Measurements from ENCODE around the gene CYB5B. TPM values are rescaled to one million over a fixed set of nuclear protein-coding genes. Genes with fewer than 3 reads are reported as not detected.

Gene CYB5B
- total RNA-seq, 1 experiment from 2014 or later, result 242 TPM

DNA sequence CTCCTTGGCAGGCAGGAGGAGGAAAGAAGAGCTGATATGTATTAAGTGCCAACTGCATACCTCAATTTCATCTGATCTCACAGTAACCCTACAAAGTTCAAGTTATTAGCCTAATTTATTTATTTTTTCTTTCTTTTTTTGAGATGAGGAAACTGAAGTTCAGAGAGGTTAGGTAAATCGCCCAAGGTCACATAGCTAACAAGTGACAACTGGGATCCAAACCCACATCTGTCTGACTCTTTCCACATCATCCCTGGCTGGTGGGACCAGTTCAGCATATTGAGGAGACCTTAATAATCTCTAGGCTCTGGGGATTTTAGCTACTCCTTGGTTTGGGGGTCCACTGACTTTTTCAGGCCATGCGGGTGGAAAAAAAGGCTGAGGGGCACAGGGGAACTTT lies 60.9 kb downstream of the CYB5B start:
- DNase-seq (ENCODE audit: low spot score), result no peak
- intact Hi-C loops (cut with micrococcal nuclease; ENCODE audit: unreplicated experiment), result no loop called here
- H3K27me3 ChIP-seq (replicated peaks; ENCODE audit: insufficient read depth, low read depth, low read length, poor library complexity), result no peaks in the 10 kb centered on the region
- ChIA-PET CTCF (no interaction called here), POLR2A (ENCODE audit: low non-redundant PET) (no interaction called here)
- no peaks in the 10 kb centered on the region for H3K36me3 ChIP-seq (ENCODE audit: insufficient read depth, low read length, poor library complexity, severe bottlenecking)
- no TSS peak for BruUV-seq (replicated peaks)
- no peak overlapping the region for H3K27ac ChIP-seq (ENCODE audit: low read depth, low read length, poor library complexity, severe bottlenecking)
- no peak for TF ChIP-seq EZH2 (IDR thresholded peaks at IDR 0.05; ENCODE audit: borderline replicate concordance, low read depth, low read length, poor library complexity, severe bottlenecking)
- TF ChIP-seq, protein P1, sequence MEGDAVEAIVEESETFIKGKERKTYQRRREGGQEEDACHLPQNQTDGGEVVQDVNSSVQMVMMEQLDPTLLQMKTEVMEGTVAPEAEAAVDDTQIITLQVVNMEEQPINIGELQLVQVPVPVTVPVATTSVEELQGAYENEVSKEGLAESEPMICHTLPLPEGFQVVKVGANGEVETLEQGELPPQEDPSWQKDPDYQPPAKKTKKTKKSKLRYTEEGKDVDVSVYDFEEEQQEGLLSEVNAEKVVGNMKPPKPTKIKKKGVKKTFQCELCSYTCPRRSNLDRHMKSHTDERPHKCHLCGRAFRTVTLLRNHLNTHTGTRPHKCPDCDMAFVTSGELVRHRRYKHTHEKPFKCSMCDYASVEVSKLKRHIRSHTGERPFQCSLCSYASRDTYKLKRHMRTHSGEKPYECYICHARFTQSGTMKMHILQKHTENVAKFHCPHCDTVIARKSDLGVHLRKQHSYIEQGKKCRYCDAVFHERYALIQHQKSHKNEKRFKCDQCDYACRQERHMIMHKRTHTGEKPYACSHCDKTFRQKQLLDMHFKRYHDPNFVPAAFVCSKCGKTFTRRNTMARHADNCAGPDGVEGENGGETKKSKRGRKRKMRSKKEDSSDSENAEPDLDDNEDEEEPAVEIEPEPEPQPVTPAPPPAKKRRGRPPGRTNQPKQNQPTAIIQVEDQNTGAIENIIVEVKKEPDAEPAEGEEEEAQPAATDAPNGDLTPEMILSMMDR (conservative IDR thresholded peaks at IDR 0.05; ENCODE audit: low read depth, low read length), result no peak
- H3K9me3 ChIP-seq (ENCODE audit: low read depth, low read length, poor library complexity, severe bottlenecking), result no peaks in the 10 kb centered on the region
- H3K4me1 ChIP-seq (ENCODE audit: insufficient read depth, low read length, poor library complexity, severe bottlenecking), result peaks cover 8% of the 10 kb centered on the region
- H3K4me3 ChIP-seq (ENCODE audit: low read depth, low read length, poor library complexity, severe bottlenecking), result no peak overlapping the region

DNA sequence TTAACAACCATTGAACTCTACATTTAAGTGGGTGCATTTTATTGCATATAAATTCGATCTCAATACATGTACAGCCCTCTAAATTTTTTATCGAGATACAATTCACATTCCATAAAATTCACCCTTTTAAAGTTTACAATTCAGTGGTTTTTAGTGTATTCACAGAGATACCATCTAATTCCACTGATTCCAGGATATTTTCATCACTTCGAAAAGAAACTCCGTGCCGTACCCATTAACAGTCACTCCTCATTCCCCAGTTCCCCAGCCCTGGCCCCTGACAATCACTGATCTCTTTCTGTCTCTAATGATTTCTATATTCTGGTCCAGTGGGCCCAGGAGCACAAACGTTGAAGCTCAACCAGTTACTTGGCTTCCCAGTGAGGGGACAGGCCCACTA lies 61.4 kb downstream of the CYB5B start:
- Histone ChIP-seq H3K27me3 (replicated peaks; ENCODE audit: insufficient read depth, low read depth, low read length, poor library complexity) (no peaks in the 10 kb centered on the region), H3K27ac (ENCODE audit: low read depth, low read length, poor library complexity, severe bottlenecking) (no peak overlapping the region), H3K4me1 (ENCODE audit: insufficient read depth, low read length, poor library complexity, severe bottlenecking) (peaks cover 8% of the 10 kb centered on the region), H3K9me3 (ENCODE audit: low read depth, low read length, poor library complexity, severe bottlenecking) (no peaks in the 10 kb centered on the region), H3K36me3 (ENCODE audit: insufficient read depth, low read length, poor library complexity, severe bottlenecking) (no peaks in the 10 kb centered on the region), H3K4me3 (ENCODE audit: low read depth, low read length, poor library complexity, severe bottlenecking) (no peak overlapping the region)
- intact Hi-C loops (cut with micrococcal nuclease; ENCODE audit: unreplicated experiment), result no loop called here
- CTCF ChIA-PET, result no interaction called here
- no peak for DNase-seq (ENCODE audit: low spot score)
- TF ChIP-seq, protein P1 (conservative IDR thresholded peaks at IDR 0.05; ENCODE audit: low read depth, low read length), result no peak
- TF ChIP-seq EZH2 (IDR thresholded peaks at IDR 0.05; ENCODE audit: borderline replicate concordance, low read depth, low read length, poor library complexity, severe bottlenecking), result no peak
- no TSS peak for BruUV-seq (replicated peaks)
- POLR2A ChIA-PET (ENCODE audit: low non-redundant PET), result no interaction called here

DNA sequence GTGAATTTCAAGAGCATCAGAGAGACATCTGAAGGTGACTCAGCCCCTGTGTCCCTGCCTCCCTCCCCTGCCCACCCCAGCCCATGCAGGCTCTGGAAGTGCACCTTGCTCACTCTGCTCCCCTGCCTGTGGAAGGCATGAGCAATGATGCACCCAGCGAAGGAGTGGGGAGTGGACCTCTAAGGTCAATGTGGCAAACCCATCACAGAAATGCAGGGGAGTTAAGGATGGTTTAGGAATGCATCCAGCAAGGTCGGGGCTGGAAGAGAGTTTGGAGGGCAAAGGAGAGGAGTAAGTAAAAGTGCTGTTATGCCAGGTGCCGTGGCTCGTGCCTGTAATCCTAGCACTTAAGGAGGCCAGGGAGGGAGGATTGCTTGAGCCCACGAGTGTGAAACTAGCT lies 61.9 kb downstream of the CYB5B start:
- Histone ChIP-seq H3K36me3 (ENCODE audit: insufficient read depth, low read length, poor library complexity, severe bottlenecking) (no peaks in the 10 kb centered on the region), H3K27ac (ENCODE audit: low read depth, low read length, poor library complexity, severe bottlenecking) (no peak overlapping the region), H3K4me3 (ENCODE audit: low read depth, low read length, poor library complexity, severe bottlenecking) (no peak overlapping the region), H3K4me1 (ENCODE audit: insufficient read depth, low read length, poor library complexity, severe bottlenecking) (peaks cover 8% of the 10 kb centered on the region), H3K27me3 (replicated peaks; ENCODE audit: insufficient read depth, low read depth, low read length, poor library complexity) (no peaks in the 10 kb centered on the region), H3K9me3 (ENCODE audit: low read depth, low read length, poor library complexity, severe bottlenecking) (no peaks in the 10 kb centered on the region)
- TF ChIP-seq, protein P1 (conservative IDR thresholded peaks at IDR 0.05; ENCODE audit: low read depth, low read length), result no peak
- no peak for TF ChIP-seq EZH2 (IDR thresholded peaks at IDR 0.05; ENCODE audit: borderline replicate concordance, low read depth, low read length, poor library complexity, severe bottlenecking)
- no peak for DNase-seq (ENCODE audit: low spot score)
- intact Hi-C loops (cut with micrococcal nuclease; ENCODE audit: unreplicated experiment), result no loop called here
- CTCF ChIA-PET, result no interaction called here
- no TSS peak for BruUV-seq (replicated peaks)
- POLR2A ChIA-PET (ENCODE audit: low non-redundant PET), result no interaction called here
